ENCODE data around the gene NUP98.

NUP98 gene

GRCh38 chr11:3826721-3827120, 29.4 kb upstream of the NUP98 start:
- Histone ChIP-seq H3K27ac (ENCODE audit: insufficient read depth, low read depth, low read length, poor library complexity, severe bottlenecking) (no peak overlapping the region), H3K36me3 (ENCODE audit: control insufficient read depth, insufficient read depth, low read length) (peaks cover 7% of the 10 kb centered on the region)
- WGBS, 2 experiments, result 45 to 57% methylated on average over 3 of the region's 3 CpGs

GRCh38 chr11:3825473-3826154, 28.3 kb upstream of the NUP98 start:
- Histone ChIP-seq H3K36me3 (ENCODE audit: control insufficient read depth, insufficient read depth, low read length) (peaks cover 7% of the 10 kb centered on the region), H3K4me1 (ENCODE audit: control insufficient read depth, insufficient read depth, low read length) (peaks cover 6% of the 10 kb centered on the region), H3K27me3 (ENCODE audit: control insufficient read depth, insufficient read depth, low read length, poor library complexity, severe bottlenecking) (no peaks in the 10 kb centered on the region), H3K4me3 (ENCODE audit: insufficient read depth, low read depth, low read length) (no peak overlapping the region), H3K27ac (ENCODE audit: insufficient read depth, low read depth, low read length, poor library complexity, severe bottlenecking) (no peak overlapping the region), H3K9me3 (ENCODE audit: control insufficient read depth, low read length) (no peaks in the 10 kb centered on the region)
- 81 to 84% methylated on average over 7 to 8 of the region's 8 CpGs for WGBS, 2 experiments

More at GRCh38 chr11:3826721-3827120, 29.4 kb upstream of the NUP98 start:
- Histone ChIP-seq H3K4me1 (ENCODE audit: control insufficient read depth, insufficient read depth, low read length) (peaks cover 6% of the 10 kb centered on the region), H3K9me3 (ENCODE audit: control insufficient read depth, low read length) (no peaks in the 10 kb centered on the region), H3K27me3 (ENCODE audit: control insufficient read depth, insufficient read depth, low read length, poor library complexity, severe bottlenecking) (no peaks in the 10 kb centered on the region), H3K4me3 (ENCODE audit: insufficient read depth, low read depth, low read length) (no peak overlapping the region)

GRCh38 chr11:3824714-3825472, 27.5 kb upstream of the NUP98 start:
- 74 to 78% methylated on average over 18 of the region's 18 CpGs for WGBS, 2 experiments
- no peaks in the 10 kb centered on the region for H3K9me3 ChIP-seq (ENCODE audit: control insufficient read depth, low read length)
- no peak overlapping the region for H3K4me3 ChIP-seq (ENCODE audit: insufficient read depth, low read depth, low read length)
- peaks cover 7% of the 10 kb centered on the region for H3K36me3 ChIP-seq (ENCODE audit: control insufficient read depth, insufficient read depth, low read length)
- no peaks in the 10 kb centered on the region for H3K27me3 ChIP-seq (ENCODE audit: control insufficient read depth, insufficient read depth, low read length, poor library complexity, severe bottlenecking)
- H3K4me1 ChIP-seq (ENCODE audit: control insufficient read depth, insufficient read depth, low read length), result peaks cover 6% of the 10 kb centered on the region
- H3K27ac ChIP-seq (ENCODE audit: insufficient read depth, low read depth, low read length, poor library complexity, severe bottlenecking), result no peak overlapping the region

DNA sequence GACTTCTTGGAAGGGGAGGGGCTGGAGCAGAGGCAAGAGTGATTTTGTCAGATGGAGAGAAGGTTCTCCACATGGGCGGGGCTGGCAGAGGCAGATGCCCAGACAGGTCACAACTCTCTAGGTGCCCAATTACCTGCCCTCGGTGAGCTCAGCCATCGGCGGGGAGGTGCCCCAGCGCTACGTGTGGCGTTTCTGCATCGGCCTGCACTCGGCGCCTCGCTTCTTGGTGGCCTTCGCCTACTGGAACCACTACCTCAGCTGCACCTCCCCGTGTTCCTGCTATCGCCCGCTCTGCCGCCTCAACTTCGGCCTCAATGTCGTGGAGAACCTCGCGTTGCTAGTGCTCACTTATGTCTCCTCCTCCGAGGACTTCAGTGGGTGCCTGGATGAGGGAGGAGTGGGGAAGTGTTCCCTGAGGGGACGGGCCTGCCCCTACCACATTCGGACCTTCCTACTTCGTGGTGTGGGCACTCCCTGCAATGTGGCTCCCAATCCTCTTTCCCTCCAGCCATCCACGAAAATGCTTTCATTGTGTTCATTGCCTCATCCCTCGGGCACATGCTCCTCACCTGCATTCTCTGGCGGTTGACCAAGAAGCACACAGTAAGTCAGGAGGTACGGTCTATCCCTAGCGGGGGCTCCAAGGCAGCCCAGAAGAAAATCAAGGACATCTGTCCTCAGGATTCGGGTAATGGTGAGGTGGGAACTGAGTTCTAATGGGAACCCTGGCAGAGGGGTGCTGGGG, 26.6 kb upstream of the NUP98 start:
- H3K4me1 ChIP-seq (ENCODE audit: control insufficient read depth, insufficient read depth, low read length), result peaks cover 6% of the 10 kb centered on the region
- H3K9me3 ChIP-seq (ENCODE audit: control insufficient read depth, low read length), result no peaks in the 10 kb centered on the region
- peaks cover 7% of the 10 kb centered on the region for H3K36me3 ChIP-seq (ENCODE audit: control insufficient read depth, insufficient read depth, low read length)
- no peak overlapping the region for H3K27ac ChIP-seq (ENCODE audit: insufficient read depth, low read depth, low read length, poor library complexity, severe bottlenecking)
- H3K27me3 ChIP-seq (ENCODE audit: control insufficient read depth, insufficient read depth, low read length, poor library complexity, severe bottlenecking), result no peaks in the 10 kb centered on the region
- WGBS, 2 experiments, result 95% methylated on average over 30 of the region's 30 CpGs
- H3K4me3 ChIP-seq (ENCODE audit: insufficient read depth, low read depth, low read length), result no peak overlapping the region

DNA sequence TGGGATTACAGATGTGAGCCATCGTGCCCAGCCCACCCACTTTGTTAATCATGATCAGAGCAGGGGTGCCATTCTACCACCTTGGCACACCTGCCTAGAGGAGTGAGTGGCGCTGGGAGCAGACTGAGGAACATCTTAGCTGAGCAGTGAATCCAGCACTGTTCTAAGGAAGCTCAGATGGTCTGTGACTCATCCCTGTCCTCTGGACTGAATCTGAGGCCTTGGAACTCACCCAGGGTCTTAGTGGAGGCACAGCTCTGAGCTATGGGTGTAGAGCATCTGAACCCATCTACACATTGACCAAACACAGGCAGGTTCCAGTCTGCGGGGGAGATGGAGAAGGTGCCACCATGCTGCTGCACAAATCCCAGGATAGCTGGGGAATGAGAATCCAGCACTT, 25.9 kb upstream of the NUP98 start:
- WGBS, 2 experiments, result 90 to 97% methylated on average over 3 of the region's 3 CpGs
- Histone ChIP-seq H3K4me1 (ENCODE audit: control insufficient read depth, insufficient read depth, low read length) (peaks cover 6% of the 10 kb centered on the region), H3K4me3 (ENCODE audit: insufficient read depth, low read depth, low read length) (no peak overlapping the region), H3K9me3 (ENCODE audit: control insufficient read depth, low read length) (no peaks in the 10 kb centered on the region), H3K27me3 (ENCODE audit: control insufficient read depth, insufficient read depth, low read length, poor library complexity, severe bottlenecking) (no peaks in the 10 kb centered on the region), H3K27ac (ENCODE audit: insufficient read depth, low read depth, low read length, poor library complexity, severe bottlenecking) (no peak overlapping the region), H3K36me3 (ENCODE audit: control insufficient read depth, insufficient read depth, low read length) (peaks cover 7% of the 10 kb centered on the region)

GRCh38 chr11:3822312-3822711, 25.0 kb upstream of the NUP98 start:
- Histone ChIP-seq H3K27me3 (ENCODE audit: control insufficient read depth, insufficient read depth, low read length, poor library complexity, severe bottlenecking) (no peaks in the 10 kb centered on the region), H3K4me3 (ENCODE audit: insufficient read depth, low read depth, low read length) (no peak overlapping the region), H3K9me3 (ENCODE audit: control insufficient read depth, low read length) (no peaks in the 10 kb centered on the region), H3K4me1 (ENCODE audit: control insufficient read depth, insufficient read depth, low read length) (peaks cover 6% of the 10 kb centered on the region), H3K36me3 (ENCODE audit: control insufficient read depth, insufficient read depth, low read length) (peaks cover 1% of the 10 kb centered on the region), H3K27ac (ENCODE audit: insufficient read depth, low read depth, low read length, poor library complexity, severe bottlenecking) (no peak overlapping the region)
- 86 to 93% methylated on average over 7 of the region's 7 CpGs for WGBS, 2 experiments

DNA sequence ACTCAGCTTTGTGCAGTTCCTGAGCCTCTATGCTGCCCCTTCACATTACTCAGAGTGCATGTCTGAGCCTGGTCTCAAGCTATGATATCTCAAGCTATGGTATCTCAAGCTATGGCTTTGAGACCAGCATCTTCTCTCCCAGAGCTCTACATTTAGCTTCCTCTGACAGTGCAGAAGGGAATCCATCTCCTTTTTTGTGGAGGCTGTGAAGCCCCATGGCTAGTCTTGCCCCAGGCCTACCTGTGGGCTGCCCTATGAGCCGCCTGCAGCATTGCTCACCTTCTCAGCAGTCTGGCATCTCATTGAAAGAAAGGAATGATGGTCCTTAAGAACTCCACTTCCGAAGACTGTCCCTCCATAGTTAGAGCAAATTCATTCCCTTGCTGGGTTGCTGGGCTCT, 23.6 kb upstream of the NUP98 start:
- H3K9me3 ChIP-seq (ENCODE audit: control insufficient read depth, low read length), result no peaks in the 10 kb centered on the region
- no peaks in the 10 kb centered on the region for H3K27me3 ChIP-seq (ENCODE audit: control insufficient read depth, insufficient read depth, low read length, poor library complexity, severe bottlenecking)
- H3K4me1 ChIP-seq (ENCODE audit: control insufficient read depth, insufficient read depth, low read length), result no peaks in the 10 kb centered on the region
- no peak overlapping the region for H3K27ac ChIP-seq (ENCODE audit: insufficient read depth, low read depth, low read length, poor library complexity, severe bottlenecking)
- H3K36me3 ChIP-seq (ENCODE audit: control insufficient read depth, insufficient read depth, low read length), result no peaks in the 10 kb centered on the region
- H3K4me3 ChIP-seq (ENCODE audit: insufficient read depth, low read depth, low read length), result no peak overlapping the region
- 91 to 99% methylated on average over 2 of the region's 2 CpGs for WGBS, 2 experiments

DNA sequence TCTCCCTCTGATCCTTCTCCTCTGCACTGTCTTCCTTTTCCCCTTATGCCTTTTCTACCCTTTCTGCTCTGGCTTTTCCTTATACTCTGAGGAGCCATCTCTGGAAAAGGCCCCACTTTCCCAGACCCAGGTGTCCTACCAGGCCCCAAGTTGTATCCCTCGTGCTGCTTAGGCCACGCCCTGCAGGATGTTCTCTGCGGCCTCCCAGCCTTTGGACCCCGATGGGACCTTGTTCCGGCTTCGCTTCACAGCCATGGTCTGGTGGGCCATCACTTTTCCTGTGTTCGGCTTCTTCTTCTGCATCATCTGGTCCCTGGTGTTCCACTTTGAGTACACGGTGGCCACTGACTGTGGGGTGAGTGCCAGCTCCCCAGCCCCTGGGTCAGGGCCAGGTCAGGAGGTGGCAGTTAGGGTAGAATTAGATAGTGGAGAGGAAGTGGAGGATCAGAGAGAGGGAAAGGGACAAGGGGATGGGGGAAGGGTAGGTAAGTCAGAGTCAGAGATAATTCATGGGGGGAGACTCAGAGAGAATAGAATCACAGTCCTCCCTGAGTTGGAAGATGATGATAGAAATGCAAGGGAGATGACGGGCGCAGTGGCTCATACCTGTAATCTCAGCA, 19.9 kb upstream of the NUP98 start:
- no peak overlapping the region for H3K4me3 ChIP-seq (ENCODE audit: insufficient read depth, low read depth, low read length)
- H3K36me3 ChIP-seq (ENCODE audit: control insufficient read depth, insufficient read depth, low read length), result no peaks in the 10 kb centered on the region
- H3K4me1 ChIP-seq (ENCODE audit: control insufficient read depth, insufficient read depth, low read length), result no peaks in the 10 kb centered on the region
- no peaks in the 10 kb centered on the region for H3K27me3 ChIP-seq (ENCODE audit: control insufficient read depth, insufficient read depth, low read length, poor library complexity, severe bottlenecking)
- no peaks in the 10 kb centered on the region for H3K9me3 ChIP-seq (ENCODE audit: control insufficient read depth, low read length)
- H3K27ac ChIP-seq (ENCODE audit: insufficient read depth, low read depth, low read length, poor library complexity, severe bottlenecking), result no peak overlapping the region
- WGBS, 2 experiments, result 94 to 95% methylated on average over 10 of the region's 10 CpGs

- no peak overlapping the region for H3K27ac ChIP-seq (ENCODE audit: insufficient read depth, low read depth, low read length, poor library complexity, severe bottlenecking)
- no peak overlapping the region for H3K4me3 ChIP-seq (ENCODE audit: insufficient read depth, low read depth, low read length)
- no peaks in the 10 kb centered on the region for H3K9me3 ChIP-seq (ENCODE audit: control insufficient read depth, low read length)
- 92 to 95% methylated on average over 2 of the region's 2 CpGs for WGBS, 2 experiments
- H3K36me3 ChIP-seq (ENCODE audit: control insufficient read depth, insufficient read depth, low read length), result no peaks in the 10 kb centered on the region
- no peaks in the 10 kb centered on the region for H3K4me1 ChIP-seq (ENCODE audit: control insufficient read depth, insufficient read depth, low read length)
- no peaks in the 10 kb centered on the region for H3K27me3 ChIP-seq (ENCODE audit: control insufficient read depth, insufficient read depth, low read length, poor library complexity, severe bottlenecking)
These were observed 19.3 kb upstream of the NUP98 start for GRCh38 chr11:3816673-3817072.

DNA sequence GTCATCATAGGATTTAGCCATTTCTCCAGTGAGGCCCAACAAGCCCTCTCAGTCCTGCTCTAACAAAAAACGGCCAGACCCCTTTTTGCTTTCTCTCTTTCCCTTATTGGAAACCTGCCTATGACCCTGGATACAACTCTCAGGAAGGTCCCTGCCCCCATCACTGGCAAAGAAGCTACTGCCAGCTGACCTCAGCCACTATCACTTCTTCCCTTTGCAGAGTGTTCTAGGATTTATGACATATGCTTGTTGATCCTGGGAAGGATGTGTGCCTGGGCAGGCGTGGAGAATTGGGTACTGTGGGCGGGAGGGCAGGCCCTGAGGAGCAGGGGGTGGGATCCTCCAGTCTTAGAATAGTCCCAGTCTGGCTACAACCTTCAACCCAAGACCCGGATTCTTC, 18.5 kb upstream of the NUP98 start:
- Histone ChIP-seq H3K36me3 (ENCODE audit: control insufficient read depth, insufficient read depth, low read length) (no peaks in the 10 kb centered on the region), H3K4me3 (ENCODE audit: insufficient read depth, low read depth, low read length) (no peak overlapping the region), H3K4me1 (ENCODE audit: control insufficient read depth, insufficient read depth, low read length) (no peaks in the 10 kb centered on the region), H3K27ac (ENCODE audit: insufficient read depth, low read depth, low read length, poor library complexity, severe bottlenecking) (no peak overlapping the region), H3K9me3 (ENCODE audit: control insufficient read depth, low read length) (no peaks in the 10 kb centered on the region), H3K27me3 (ENCODE audit: control insufficient read depth, insufficient read depth, low read length, poor library complexity, severe bottlenecking) (no peaks in the 10 kb centered on the region)
- WGBS, 2 experiments, result 91 to 94% methylated on average over 4 of the region's 4 CpGs
